Large intestine (tissue), 3 donors: Measurements from ENCODE around the gene SPOP. TPM values are rescaled to one million over a fixed set of nuclear protein-coding genes. Genes with fewer than 3 reads are reported as not detected.
A peak's percentile ranks its signal among the peaks of the same experiment; 100 is the strongest.

Source experiments
- DNase-seq, 2 donors: peaks; one replicate each; pipeline versions ENCODE4 v3.0.0 to v3.0.0-alpha.2; 2013
- H3K27ac ChIP-seq: one replicate; pipeline ENCODE4 v1.5.1; 2013; ENCODE audit warnings: low read length
- H3K27me3 ChIP-seq: 2 replicates; pipeline ENCODE4 v1.6.1; 2013; ENCODE audit warnings: low read length; ENCODE audit not compliant: control insufficient read depth, insufficient read depth
- H3K36me3 ChIP-seq: 2 replicates; pipeline ENCODE4 v1.6.1; 2013; ENCODE audit warnings: low read length; ENCODE audit not compliant: control insufficient read depth, insufficient read depth
- H3K4me1 ChIP-seq: one replicate; pipeline ENCODE4 v1.6.1; 2013; ENCODE audit warnings: low read length; ENCODE audit not compliant: control insufficient read depth, insufficient read depth
- H3K4me3 ChIP-seq: one replicate; pipeline ENCODE4 v1.5.1; 2013; ENCODE audit warnings: low read length
- H3K9me3 ChIP-seq: one replicate; pipeline ENCODE4 v1.6.1; 2013; ENCODE audit warnings: mild to moderate bottlenecking, low read depth, low read length, moderate library complexity; ENCODE audit not compliant: control insufficient read depth
- WGBS: methylation state at CpG from one replicate; pipeline ENCODE4 v1.1.5; 2013; ENCODE audit warnings: low lambda C conversion rate; ENCODE audit not compliant: insufficient coverage; 5-methylcytosine and 5-hydroxymethylcytosine counted together
- polyA plus RNA-seq: library from polyadenylated mRNA; unstranded; fragments of 120-200 nt; gene quantifications from one replicate; pipeline ENCODE4 v1.2.1, GENCODE V29; 2013

The SPOP gene
- polyA plus RNA-seq, 1 donor: 54.3 TPM

- Histone ChIP-seq H3K36me3 (peaks cover 56% of the 10 kb centered on the region), H3K4me3 (no peak overlapping the region), H3K27me3 (no peaks in the 10 kb centered on the region), H3K4me1 (peaks cover 18% of the 10 kb centered on the region), H3K9me3 (no peaks in the 10 kb centered on the region), H3K27ac (peak overlapping the region; percentile 55)
- no CpG with 5 or more reads among the region's 3 CpGs for WGBS
- peak; percentile 57 to 72 for DNase-seq
Measured at GRCh38 chr17:49618028-49618611, 59.8 kb downstream of the SPOP start.

DNA sequence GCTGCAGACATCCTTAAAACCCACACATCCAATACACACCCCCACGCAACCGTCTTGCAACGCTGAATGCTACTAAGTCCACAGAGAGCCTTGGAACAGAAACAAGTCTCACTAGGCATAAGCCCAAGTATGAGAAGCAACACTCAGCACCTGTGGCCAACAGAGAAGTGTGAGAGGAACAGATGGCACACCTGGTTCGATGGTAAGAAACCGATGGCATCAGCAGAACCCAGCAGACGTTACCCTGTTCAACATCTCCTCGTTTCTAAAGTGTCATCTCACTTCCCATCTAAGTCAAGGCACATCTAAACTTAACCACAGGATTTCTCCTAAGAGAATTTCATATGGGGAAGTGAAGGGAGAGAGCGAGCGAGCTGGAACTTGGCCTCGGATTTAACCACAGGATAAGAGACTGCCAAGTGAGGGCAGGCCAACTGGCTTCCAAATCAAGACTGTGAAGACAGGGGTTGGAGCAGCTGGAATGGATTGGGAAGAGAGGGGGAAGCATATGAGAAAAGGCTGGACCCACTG lies 61.2 kb downstream of the SPOP start:
- peaks cover 18% of the 10 kb centered on the region for H3K4me1 ChIP-seq
- DNase-seq: no peak
- no peaks in the 10 kb centered on the region for H3K9me3 ChIP-seq
- H3K27me3 ChIP-seq: no peaks in the 10 kb centered on the region
- no peak overlapping the region for H3K27ac ChIP-seq
- no CpG with 5 or more reads among the region's 10 CpGs for WGBS
- H3K4me3 ChIP-seq: no peak overlapping the region
- peaks cover 48% of the 10 kb centered on the region for H3K36me3 ChIP-seq

DNA sequence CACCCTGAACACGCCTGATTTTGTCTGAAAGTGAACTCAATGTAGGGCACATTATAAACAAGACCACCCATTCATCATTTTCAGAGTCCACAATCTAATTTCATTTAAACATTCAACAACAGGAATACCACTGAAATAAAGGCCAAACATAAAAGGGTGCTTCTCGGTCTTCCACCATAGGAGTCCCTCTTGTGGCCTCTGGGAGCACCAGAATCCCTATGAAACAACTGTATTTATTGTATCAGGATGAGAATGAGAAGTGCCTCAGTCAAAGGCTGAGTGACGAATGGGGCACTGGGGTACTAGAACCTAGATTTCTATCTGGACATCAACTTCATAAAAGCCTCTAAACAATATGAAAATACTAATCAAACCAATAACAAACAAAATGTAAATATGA lies 61.8 kb downstream of the SPOP start:
- Histone ChIP-seq H3K27me3 (no peaks in the 10 kb centered on the region), H3K4me1 (peaks cover 18% of the 10 kb centered on the region), H3K4me3 (no peak overlapping the region), H3K27ac (no peak overlapping the region), H3K9me3 (no peaks in the 10 kb centered on the region), H3K36me3 (peaks cover 47% of the 10 kb centered on the region)
- no peak for DNase-seq
- WGBS: 100% methylated on average over 1 of the region's 3 CpGs

- Histone ChIP-seq H3K4me3 (no peak overlapping the region), H3K9me3 (no peaks in the 10 kb centered on the region), H3K27ac (no peak overlapping the region), H3K36me3 (peaks cover 50% of the 10 kb centered on the region), H3K27me3 (no peaks in the 10 kb centered on the region), H3K4me1 (peaks cover 10% of the 10 kb centered on the region)
- no peak for DNase-seq
- WGBS: no CpG with 5 or more reads among the region's 1 CpG
Measured at GRCh38 chr17:49613182-49613800, 64.6 kb downstream of the SPOP start.

- WGBS: no CpG with 5 or more reads among the region's 1 CpG
- no peak for DNase-seq
- Histone ChIP-seq H3K9me3 (no peaks in the 10 kb centered on the region), H3K4me1 (peaks cover 5% of the 10 kb centered on the region), H3K27ac (no peak overlapping the region), H3K4me3 (no peak overlapping the region), H3K36me3 (peaks cover 54% of the 10 kb centered on the region), H3K27me3 (no peaks in the 10 kb centered on the region)
Measured at GRCh38 chr17:49612726-49613125, 65.2 kb downstream of the SPOP start.

GRCh38 chr17:49610883-49611584 lies 66.9 kb downstream of the SPOP start:
- DNase-seq: no peak
- no peaks in the 10 kb centered on the region for H3K27me3 ChIP-seq
- WGBS: no CpG with 5 or more reads among the region's 5 CpGs
- H3K27ac ChIP-seq: no peak overlapping the region
- peaks cover 59% of the 10 kb centered on the region for H3K36me3 ChIP-seq
- H3K4me3 ChIP-seq: no peak overlapping the region
- H3K4me1 ChIP-seq: no peaks in the 10 kb centered on the region
- no peaks in the 10 kb centered on the region for H3K9me3 ChIP-seq

DNA sequence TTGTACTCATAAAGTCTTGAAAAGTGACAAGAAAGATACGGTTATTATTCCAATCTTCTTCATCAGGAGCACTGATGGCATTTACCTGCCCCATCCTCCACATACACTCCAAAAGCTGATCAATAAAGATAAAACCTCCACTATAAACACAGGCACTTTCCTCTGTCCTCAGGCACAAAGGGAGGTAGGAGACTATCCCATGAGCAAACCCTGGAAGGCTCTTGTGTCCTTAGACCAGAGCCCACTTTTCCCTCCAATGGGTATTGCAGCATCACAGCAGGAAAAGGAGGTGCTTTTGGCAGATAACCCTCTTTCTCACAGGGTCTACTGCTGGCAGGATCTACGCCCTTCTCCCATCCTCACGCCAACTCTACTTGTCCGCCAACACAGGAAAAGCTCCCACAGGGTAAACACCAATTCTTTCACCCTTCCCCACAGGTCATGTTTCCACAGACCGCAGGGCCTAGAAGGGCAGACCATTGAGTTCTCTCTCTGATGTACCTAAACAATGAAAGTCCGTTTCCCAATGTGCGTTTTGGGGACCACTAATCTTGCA lies 73.5 kb downstream of the SPOP start:
- no peaks in the 10 kb centered on the region for H3K4me1 ChIP-seq
- H3K9me3 ChIP-seq: no peaks in the 10 kb centered on the region
- no peaks in the 10 kb centered on the region for H3K27me3 ChIP-seq
- H3K4me3 ChIP-seq: no peak overlapping the region
- no peak overlapping the region for H3K27ac ChIP-seq
- DNase-seq: no peak
- H3K36me3 ChIP-seq: peaks cover 69% of the 10 kb centered on the region
- 93% methylated on average over 3 of the region's 7 CpGs for WGBS

DNA sequence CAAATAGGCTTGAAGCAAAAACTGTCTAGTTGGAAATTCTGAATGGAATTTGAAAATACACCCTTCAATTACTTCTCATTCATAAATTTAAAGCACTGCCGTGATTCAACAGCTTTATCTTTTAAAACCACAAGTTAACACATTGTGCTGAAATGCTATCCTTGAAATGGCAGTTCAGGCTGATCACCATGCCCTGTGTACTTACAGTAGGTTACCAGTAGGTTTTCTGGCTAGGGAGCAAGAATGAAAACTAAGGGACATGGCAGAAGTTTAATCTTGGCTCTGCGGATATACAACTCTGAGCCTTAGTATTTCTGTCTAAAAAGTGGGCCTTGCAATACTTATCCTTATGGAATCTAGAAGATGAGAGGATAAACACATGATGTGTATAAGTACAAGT lies 74.2 kb downstream of the SPOP start:
- no peaks in the 10 kb centered on the region for H3K4me1 ChIP-seq
- H3K27ac ChIP-seq: no peak overlapping the region
- H3K4me3 ChIP-seq: no peak overlapping the region
- H3K36me3 ChIP-seq: peaks cover 69% of the 10 kb centered on the region
- H3K27me3 ChIP-seq: no peaks in the 10 kb centered on the region
- DNase-seq: no peak
- no peaks in the 10 kb centered on the region for H3K9me3 ChIP-seq
- 100% methylated on average over 1 of the region's 2 CpGs for WGBS

DNA sequence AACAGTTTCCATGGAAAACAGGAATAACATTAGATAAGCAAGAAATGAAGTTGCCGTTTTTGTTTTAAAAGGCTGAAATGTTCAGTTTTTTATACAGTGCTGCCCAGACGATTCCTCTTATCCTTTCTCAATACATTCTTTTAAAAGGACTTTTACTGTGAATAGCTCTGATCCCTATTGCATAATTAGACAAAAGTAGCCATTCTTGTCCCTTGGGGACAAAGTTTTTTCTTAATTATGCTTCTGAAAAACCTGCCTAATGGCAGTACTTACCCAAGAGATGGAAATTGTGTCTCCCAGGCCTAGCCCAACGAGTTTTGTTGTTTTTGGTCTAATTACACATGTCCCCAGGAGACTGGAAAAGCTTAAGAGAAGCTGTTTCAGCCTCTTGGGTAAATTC lies 74.7 kb downstream of the SPOP start:
- peaks cover 69% of the 10 kb centered on the region for H3K36me3 ChIP-seq
- H3K9me3 ChIP-seq: no peaks in the 10 kb centered on the region
- no peak overlapping the region for H3K4me3 ChIP-seq
- H3K27me3 ChIP-seq: no peaks in the 10 kb centered on the region
- WGBS: no CpG with 5 or more reads among the region's 3 CpGs
- H3K4me1 ChIP-seq: no peaks in the 10 kb centered on the region
- no peak overlapping the region for H3K27ac ChIP-seq
- no peak for DNase-seq

DNA sequence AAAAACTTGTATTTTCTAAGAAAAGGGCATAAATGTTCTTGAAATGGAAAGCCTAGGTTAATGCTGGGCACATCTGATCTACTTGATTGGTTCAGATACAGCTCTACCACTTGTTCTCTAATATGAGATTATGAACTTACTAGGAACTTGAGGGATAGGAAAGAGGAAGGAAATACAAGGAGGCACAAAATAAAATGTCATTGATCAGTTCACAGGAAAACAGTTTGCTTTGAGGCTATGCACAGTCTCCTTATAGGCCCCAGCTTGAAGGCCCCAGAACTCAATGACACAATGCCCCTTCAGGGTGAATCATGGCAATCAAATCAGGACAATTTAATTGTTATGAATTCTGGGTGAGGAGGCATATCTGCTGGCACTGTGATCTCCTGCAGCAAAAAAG lies 75.1 kb downstream of the SPOP start:
- Histone ChIP-seq H3K36me3 (peaks cover 70% of the 10 kb centered on the region), H3K4me3 (no peak overlapping the region), H3K27ac (no peak overlapping the region), H3K4me1 (no peaks in the 10 kb centered on the region), H3K27me3 (no peaks in the 10 kb centered on the region), H3K9me3 (no peaks in the 10 kb centered on the region)
- DNase-seq: no peak
